Stimulated activated CD4-positive, alpha-beta T cell treated with anti-CD3 and anti-CD28 coated beads, Interleukin-1b, Interleukin-23, amount 100 ng/mL, for 24 hours (primary cell): ENCODE data around the gene DNAH14.
"Not testable (repeated sequence)": the region's sequence is repeated elsewhere in the genome, so short reads cannot be mapped to it uniquely, and the experiment has no call there.

ENCODE experiments used
- DNase-seq, 4 experiments: peaks; one replicate each; pipeline ENCODE4 v3.0.0-alpha.2; 2020; ENCODE audit warnings: low read depth in 4 of 4, low spot score in 1 of 4

The DNAH14 gene

GRCh38 chr1:225338545-225338944 lies 409.1 kb downstream of the DNAH14 start:
- DNase-seq: no peak

GRCh38 chr1:225341642-225342041 lies 412.2 kb downstream of the DNAH14 start:
- DNase-seq: no peak

- DNase-seq: no peak
Observed at GRCh38 chr1:225342695-225343094, 413.2 kb downstream of the DNAH14 start.

- no peak for DNase-seq
Observed at GRCh38 chr1:225343618-225344017, 414.1 kb downstream of the DNAH14 start.

GRCh38 chr1:225347123-225347683 lies 417.7 kb downstream of the DNAH14 start:
- DNase-seq: no peak

- DNase-seq: no peak
Observed at GRCh38 chr1:225348400-225348799, 418.9 kb downstream of the DNAH14 start.

GRCh38 chr1:225349826-225350225 lies 420.4 kb downstream of the DNAH14 start:
- no peak for DNase-seq

- no peak for DNase-seq
Observed at GRCh38 chr1:225350872-225351271, 421.4 kb downstream of the DNAH14 start.

- DNase-seq: no peak
Observed at GRCh38 chr1:225354906-225355305, 425.4 kb downstream of the DNAH14 start.

- no peak for DNase-seq
Observed at GRCh38 chr1:225355863-225356262, 426.4 kb downstream of the DNAH14 start.

- DNase-seq: no peak
Observed at GRCh38 chr1:225360119-225360518, 430.6 kb downstream of the DNAH14 start.

GRCh38 chr1:225361176-225361575 lies 431.7 kb downstream of the DNAH14 start:
- no peak for DNase-seq

- DNase-seq: no peak
Observed at GRCh38 chr1:225362805-225363204, 433.3 kb downstream of the DNAH14 start.

GRCh38 chr1:225364439-225364838 lies 435.0 kb downstream of the DNAH14 start:
- DNase-seq: no peak

GRCh38 chr1:225366018-225366417 lies 436.5 kb downstream of the DNAH14 start:
- DNase-seq: no peak

- no peak for DNase-seq
Observed at GRCh38 chr1:225366552-225366951, 437.1 kb downstream of the DNAH14 start.

- DNase-seq: no peak
Observed at GRCh38 chr1:225368036-225368552, 438.6 kb downstream of the DNAH14 start.

- no peak for DNase-seq
Observed at GRCh38 chr1:225371366-225372010, 442.0 kb downstream of the DNAH14 start.

- no peak for DNase-seq
Observed at GRCh38 chr1:225373155-225373554, 443.7 kb downstream of the DNAH14 start.

GRCh38 chr1:225374996-225375395 lies 445.5 kb downstream of the DNAH14 start:
- no peak for DNase-seq

- no peak for DNase-seq
Observed at GRCh38 chr1:225378880-225379279, 449.4 kb downstream of the DNAH14 start.

GRCh38 chr1:225380691-225381090 lies 451.2 kb downstream of the DNAH14 start:
- no peak for DNase-seq

- not testable (repeated sequence) for DNase-seq
Observed at GRCh38 chr1:225386860-225387259, 457.4 kb downstream of the DNAH14 start.
